Sigmoid colon (tissue), 7 donors: ENCODE results near the gene SCUBE1. TPM values are rescaled to one million over a fixed set of nuclear protein-coding genes. Genes with fewer than 3 reads are reported as not detected.

Experiments used
- DNase-seq: peaks from one replicate; pipeline ENCODE4 v3.0.0-alpha.2; 2019
- H3K27ac ChIP-seq, 4 donors: fragments of 200-600 bp; sonication (generic); one replicate each; pipeline ENCODE4 v1.5.1; 2016 to 2019; ENCODE audit warnings: mild to moderate bottlenecking in 1 of 4
- H3K27me3 ChIP-seq, 3 donors: fragments of 200-600 bp; sonication (generic); one replicate each; pipeline ENCODE4 v1.5.1; 2019; ENCODE audit warnings: mild to moderate bottlenecking in 1 of 3
- H3K36me3 ChIP-seq, 4 donors: fragments of 200-600 bp; sonication (generic); one replicate each; pipeline ENCODE4 v1.5.1; 2016 to 2019
- H3K4me1 ChIP-seq, 4 donors: fragments of 200-600 bp; sonication (generic); one replicate each; pipeline ENCODE4 v1.5.1; 2017 to 2019
- H3K4me3 ChIP-seq, 4 donors: fragments of 200-600 bp; sonication (generic); one replicate each; pipeline ENCODE4 v1.5.1; 2017 to 2019; ENCODE audit warnings: mild to moderate bottlenecking in 2 of 4, moderate library complexity in 1 of 4
- H3K9me3 ChIP-seq, 4 donors: fragments of 200-600 bp in 3 of 4; sonication (generic) in 3 of 4; one replicate each; pipeline versions ENCODE4 v1.5.1 to v1.6.1; 2013 to 2019
- CTCF ChIP-seq, 4 experiments: fragments of 450-650 bp in 3 of 4; fragments of 200-600 bp in 1 of 4; IDR thresholded peaks; one replicate each; pipeline ENCODE4 v1.5.1; 2016 to 2019; ENCODE audit warnings: antibody characterized with exemption in 4 of 4, mild to moderate bottlenecking in 3 of 4, moderate library complexity in 2 of 4
- EP300 ChIP-seq, 4 donors: sonication (generic); formaldehyde crosslinking; IDR thresholded peaks; one replicate each; pipeline ENCODE4 v1.6.1; 2017; ENCODE audit warnings: antibody characterized with exemption in 4 of 4
- POLR2A ChIP-seq, 2 donors: fragments of 450-650 bp; IDR thresholded peaks; one replicate each; pipeline ENCODE4 v1.6.1; 2016; ENCODE audit warnings: antibody characterized with exemption in 2 of 2, mild to moderate bottlenecking in 2 of 2, moderate library complexity in 2 of 2
- POLR2AphosphoS5 ChIP-seq, 4 donors: sonication (generic); formaldehyde crosslinking; IDR thresholded peaks; one replicate each; pipeline ENCODE4 v1.6.1; 2017; ENCODE audit warnings: antibody characterized with exemption in 4 of 4
- WGBS, 2 donors: extraction: QIAGEN DNeasy Blood & Tissue Kit; methylation state at CpG; one replicate each; pipeline ENCODE4 v1.1.7; 2013; 5-methylcytosine and 5-hydroxymethylcytosine counted together
- intact Hi-C: fragments of 100-400 bp; cut with DNase I; formaldehyde crosslinking; loops from one replicate; pipeline ENCODE4 v1.15.1; 2023
- polyA plus RNA-seq, 3 donors: library from polyadenylated mRNA; stranded (reverse); fragments of 200-250 nt; gene quantifications; one replicate each; pipeline ENCODE4 v1.2.3, GENCODE V29; 2013
- total RNA-seq, 4 donors: library from RNA; depleted of rRNA; stranded (reverse); fragments of >200 nt; gene quantifications; one replicate each; pipeline ENCODE4 v1.1.0, GENCODE V29; 2016
- donor health status: healthy with polysubstance abuse.
- donor health status: Bipolar disorder and iron deficiency.
- donor health status: healthy.

Gene SCUBE1
- total and polyA plus RNA-seq, 7 donors: 0.23 to 1.1 (median 0.55) TPM

GRCh38 chr22:43245717-43246116 lies 97.5 kb downstream of the SCUBE1 start:
- no peak for DNase-seq
- Histone ChIP-seq H3K9me3 (no peaks in the 10 kb centered on the region), H3K36me3 (no peaks in the 10 kb centered on the region), H3K27ac (no peak overlapping the region), H3K4me3 (no peak overlapping the region), H3K4me1 (no peaks in the 10 kb centered on the region), H3K27me3 (peaks cover 0 to 15% (median 0%) of the 10 kb centered on the region in 3 donors)
- no peak for TF ChIP-seq POLR2A (IDR thresholded peaks at IDR 0.05)
- no peak for TF ChIP-seq CTCF (IDR thresholded peaks at IDR 0.05)
- no peak for TF ChIP-seq EP300 (IDR thresholded peaks at IDR 0.05)
- TF ChIP-seq POLR2AphosphoS5 (IDR thresholded peaks at IDR 0.05): no peak
- WGBS, 2 donors: 65 to 70% methylated on average over 10 of the region's 10 CpGs
- intact Hi-C loops: no loop called here

GRCh38 chr22:43244803-43245527 lies 98.2 kb downstream of the SCUBE1 start:
- DNase-seq: no peak
- TF ChIP-seq POLR2AphosphoS5 (IDR thresholded peaks at IDR 0.05) (no peak), POLR2A (IDR thresholded peaks at IDR 0.05) (no peak), EP300 (IDR thresholded peaks at IDR 0.05) (no peak), CTCF (IDR thresholded peaks at IDR 0.05) (no peak)
- Histone ChIP-seq H3K4me3 (no peak overlapping the region), H3K36me3 (no peaks in the 10 kb centered on the region), H3K27me3 (peaks cover 0 to 21% (median 1%) of the 10 kb centered on the region in 3 donors), H3K27ac (no peak overlapping the region), H3K4me1 (peaks cover 0 to 2% (median under 1%) of the 10 kb centered on the region in 4 donors), H3K9me3 (no peaks in the 10 kb centered on the region)
- intact Hi-C loops: no loop called here
- WGBS, 2 donors: 48 to 83% methylated on average over 24 of the region's 24 CpGs

GRCh38 chr22:43244402-43244801 lies 98.8 kb downstream of the SCUBE1 start:
- intact Hi-C loops: no loop called here
- no peak for TF ChIP-seq POLR2A (IDR thresholded peaks at IDR 0.05)
- TF ChIP-seq CTCF (IDR thresholded peaks at IDR 0.05): no peak
- no peak for TF ChIP-seq EP300 (IDR thresholded peaks at IDR 0.05)
- no peak for TF ChIP-seq POLR2AphosphoS5 (IDR thresholded peaks at IDR 0.05)
- no peaks in the 10 kb centered on the region for H3K36me3 ChIP-seq

GRCh38 chr22:43243324-43243723 lies 99.8 kb downstream of the SCUBE1 start:
- intact Hi-C loops: no loop called here
- 93% methylated on average over 12 of the region's 12 CpGs for WGBS, 2 donors
- DNase-seq: no peak

More at GRCh38 chr22:43244402-43244801, 98.8 kb downstream of the SCUBE1 start:
- no peak for DNase-seq
- Histone ChIP-seq H3K4me1 (peaks cover 0 to 8% (median 3%) of the 10 kb centered on the region in 4 donors), H3K27ac (no peak overlapping the region), H3K4me3 (no peak overlapping the region), H3K27me3 (peaks cover 0 to 24% (median 3%) of the 10 kb centered on the region in 3 donors), H3K9me3 (no peaks in the 10 kb centered on the region)
- WGBS, 2 donors: 74 to 75% methylated on average over 7 of the region's 7 CpGs

More at GRCh38 chr22:43243324-43243723, 99.8 kb downstream of the SCUBE1 start:
- H3K4me3 ChIP-seq: no peak overlapping the region
- H3K36me3 ChIP-seq: no peaks in the 10 kb centered on the region
- H3K27ac ChIP-seq: no peak overlapping the region
- no peaks in the 10 kb centered on the region for H3K9me3 ChIP-seq
- no peak for TF ChIP-seq POLR2AphosphoS5 (IDR thresholded peaks at IDR 0.05)
- TF ChIP-seq EP300 (IDR thresholded peaks at IDR 0.05): no peak
- no peak for TF ChIP-seq POLR2A (IDR thresholded peaks at IDR 0.05)
- TF ChIP-seq CTCF (IDR thresholded peaks at IDR 0.05): no peak
- peaks cover 0 to 26% (median 3%) of the 10 kb centered on the region in 3 donors for H3K27me3 ChIP-seq
- H3K4me1 ChIP-seq: peaks cover 0 to 10% (median 5%) of the 10 kb centered on the region in 4 donors
